Measurements from ENCODE around the gene LEMD2. TPM values are rescaled to one million over a fixed set of nuclear protein-coding genes. Genes with fewer than 3 reads are reported as not detected.

LEMD2 gene
- total RNA-seq, 1 experiment from 2014 or later: 43.9 TPM

DNA sequence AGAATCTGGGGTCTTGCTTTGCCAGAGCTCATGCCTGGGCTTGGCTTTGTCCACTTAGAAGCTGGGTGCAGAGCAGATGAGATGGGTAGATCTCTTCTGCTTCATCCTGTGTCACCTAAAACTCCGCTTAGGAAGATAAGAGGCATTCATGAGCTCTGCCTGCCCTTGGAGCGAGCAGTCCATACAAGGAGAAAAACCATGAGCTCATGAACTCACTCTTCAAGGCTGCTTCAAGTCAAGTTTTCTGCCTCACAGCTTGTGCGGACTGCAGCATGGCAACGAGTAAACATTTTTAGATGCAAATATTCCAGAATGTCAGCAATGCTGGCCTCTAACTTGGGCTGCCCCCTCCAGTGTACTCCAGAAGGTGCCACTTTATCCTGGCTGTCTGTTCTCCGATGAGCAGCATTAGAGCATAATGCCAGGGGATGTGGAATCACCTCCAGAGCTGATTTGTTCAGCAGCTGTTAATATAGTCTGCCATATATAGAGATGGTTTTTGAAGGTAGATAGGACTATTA, 66.8 kb downstream of the LEMD2 start:
- Histone ChIP-seq H4K20me1 (ENCODE audit: insufficient read depth) (no peaks in the 10 kb centered on the region), H2AFZ (ENCODE audit: low read depth, low read length, poor library complexity, severe bottlenecking) (no peak overlapping the region), H3K4me3 (replicated peaks in 1 of 2; ENCODE audit: low read depth in 1 of 2, low read length in 2 of 2) (no peak overlapping the region), H3K9me2 (ENCODE audit: insufficient read depth) (no peaks in the 10 kb centered on the region), H3K27me3 (ENCODE audit: insufficient read depth, low read length) (peaks cover 30% of the 10 kb centered on the region), H3K4me2 (ENCODE audit: low read length) (no peak overlapping the region), H3K4me1 (ENCODE audit: control insufficient read depth in 1 of 2, insufficient read depth in 2 of 2, low read length in 2 of 2) (peaks cover under 1 to 3% of the 10 kb centered on the region in 2 experiments; a peak in 3 of 4 replicates), H3K9me3 (ENCODE audit: control insufficient read depth in 1 of 2, insufficient read depth in 1 of 2, low read depth in 1 of 2, low read length in 2 of 2) (no peaks in the 10 kb centered on the region), H3K79me2 (ENCODE audit: insufficient read depth, low read length) (no peaks in the 10 kb centered on the region), H3K36me3 (ENCODE audit: control insufficient read depth in 1 of 2, insufficient read depth in 2 of 2, low read length in 2 of 2) (no peaks in the 10 kb centered on the region), H3K27ac (ENCODE audit: low read depth, low read length) (no peak overlapping the region), H3K9ac (ENCODE audit: low read length) (no peak overlapping the region)
- ChIA-PET CTCF (interaction anchor here (2.4 kb wide), 1 partner anchor 11 kb away, joined by 12 read pairs; the partner anchor contains the start of gene UQCC2), RAD21 (ENCODE audit: low non-redundant PET in 1 of 2, low total read pairs in 2 of 2, uncharacterized antibody in 2 of 2, unreplicated experiment in 2 of 2) (no interaction called here), POLR2A (no interaction called here)
- ATAC-seq (no peak), DNase-seq (ENCODE audit: low read depth, low spot score) (no peak)
- intact Hi-C loops (cut with micrococcal nuclease): no loop called here
- TF ChIP-seq MAX (IDR thresholded peaks at IDR 0.05) (no peak), ATF3 (IDR thresholded peaks at IDR 0.05) (no peak), SRF (IDR thresholded peaks at IDR 0.05; ENCODE audit: low read depth) (no peak), RAD21 (IDR thresholded peaks at IDR 0.05; ENCODE audit: low read depth) (no peak), ZNF274 (IDR thresholded peaks at IDR 0.05; ENCODE audit: low read depth, low read length) (no peak), EZH2 (IDR thresholded peaks at IDR 0.05) (no peak), ELF1 (IDR thresholded peaks at IDR 0.05; ENCODE audit: borderline replicate concordance, low read depth) (no peak), POLR2AphosphoS5 (IDR thresholded peaks at IDR 0.05; ENCODE audit: low read depth, low read length) (no peak), CBX3 (IDR thresholded peaks at IDR 0.05; ENCODE audit: low read depth) (no peak), EZH2phosphoT487 (IDR thresholded peaks at IDR 0.05; ENCODE audit: borderline replicate concordance) (no peak), FOSL1 (IDR thresholded peaks at IDR 0.05; ENCODE audit: low read depth) (no peak), SP1 (IDR thresholded peaks at IDR 0.05; ENCODE audit: low read depth) (no peak), SIN3A (IDR thresholded peaks at IDR 0.05; ENCODE audit: low read depth) (no peak)
- BruUV-seq (replicated peaks): no TSS peak
